Measurements from ENCODE around the gene PAN3.

DNA sequence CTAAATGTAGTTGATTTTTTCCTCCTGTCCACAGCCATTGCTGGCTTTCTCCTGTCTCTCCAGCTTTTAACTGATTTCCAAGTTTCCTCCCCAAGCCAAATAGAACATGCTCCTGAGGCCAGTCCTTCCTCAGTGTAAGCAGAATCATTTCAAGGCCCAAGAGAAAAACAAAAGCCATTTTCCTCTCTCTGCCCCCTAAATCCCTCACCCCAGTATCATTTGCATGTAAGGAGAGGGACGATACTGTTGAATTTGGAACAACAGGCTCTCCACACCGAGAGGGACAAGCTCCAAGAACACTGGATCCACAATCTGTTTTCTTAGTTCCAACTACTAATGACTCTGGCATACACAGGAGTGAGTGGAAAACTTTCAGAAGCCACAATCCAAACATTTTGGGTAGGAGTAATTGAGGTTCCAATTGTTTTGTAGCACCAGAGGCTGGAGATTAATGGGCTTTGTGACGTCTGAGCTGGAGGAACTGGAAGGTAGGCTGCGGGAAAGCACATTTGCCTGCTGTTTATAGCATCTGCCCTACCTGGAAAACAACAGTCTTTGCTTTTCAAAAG, 199.7 kb downstream of the PAN3 start:
- TF ChIP-seq EZH2 (IDR thresholded peaks at IDR 0.05; ENCODE audit: low read depth, unreplicated experiment) (no peak), ZNF331 (CRISPR knock-in tag; IDR thresholded peaks at IDR 0.05; ENCODE audit: low read depth) (no peak), EZH2phosphoT487 (IDR thresholded peaks at IDR 0.05; ENCODE audit: unreplicated experiment) (no peak), CREB1 (CRISPR knock-in tag; IDR thresholded peaks at IDR 0.05; ENCODE audit: low read depth) (no peak), POLR2AphosphoS5 (IDR thresholded peaks at IDR 0.05; ENCODE audit: low read depth) (no peak), NANOG (IDR thresholded peaks at IDR 0.05; ENCODE audit: borderline replicate concordance) (no peak), JUNB (IDR thresholded peaks at IDR 0.05; ENCODE audit: unreplicated experiment) (no peak)
- TF ChIP-seq, protein P1, sequence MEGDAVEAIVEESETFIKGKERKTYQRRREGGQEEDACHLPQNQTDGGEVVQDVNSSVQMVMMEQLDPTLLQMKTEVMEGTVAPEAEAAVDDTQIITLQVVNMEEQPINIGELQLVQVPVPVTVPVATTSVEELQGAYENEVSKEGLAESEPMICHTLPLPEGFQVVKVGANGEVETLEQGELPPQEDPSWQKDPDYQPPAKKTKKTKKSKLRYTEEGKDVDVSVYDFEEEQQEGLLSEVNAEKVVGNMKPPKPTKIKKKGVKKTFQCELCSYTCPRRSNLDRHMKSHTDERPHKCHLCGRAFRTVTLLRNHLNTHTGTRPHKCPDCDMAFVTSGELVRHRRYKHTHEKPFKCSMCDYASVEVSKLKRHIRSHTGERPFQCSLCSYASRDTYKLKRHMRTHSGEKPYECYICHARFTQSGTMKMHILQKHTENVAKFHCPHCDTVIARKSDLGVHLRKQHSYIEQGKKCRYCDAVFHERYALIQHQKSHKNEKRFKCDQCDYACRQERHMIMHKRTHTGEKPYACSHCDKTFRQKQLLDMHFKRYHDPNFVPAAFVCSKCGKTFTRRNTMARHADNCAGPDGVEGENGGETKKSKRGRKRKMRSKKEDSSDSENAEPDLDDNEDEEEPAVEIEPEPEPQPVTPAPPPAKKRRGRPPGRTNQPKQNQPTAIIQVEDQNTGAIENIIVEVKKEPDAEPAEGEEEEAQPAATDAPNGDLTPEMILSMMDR (conservative IDR thresholded peaks at IDR 0.05; ENCODE audit: low read depth in 2 of 2) = no peak
- TF ChIP-seq, protein P2, sequence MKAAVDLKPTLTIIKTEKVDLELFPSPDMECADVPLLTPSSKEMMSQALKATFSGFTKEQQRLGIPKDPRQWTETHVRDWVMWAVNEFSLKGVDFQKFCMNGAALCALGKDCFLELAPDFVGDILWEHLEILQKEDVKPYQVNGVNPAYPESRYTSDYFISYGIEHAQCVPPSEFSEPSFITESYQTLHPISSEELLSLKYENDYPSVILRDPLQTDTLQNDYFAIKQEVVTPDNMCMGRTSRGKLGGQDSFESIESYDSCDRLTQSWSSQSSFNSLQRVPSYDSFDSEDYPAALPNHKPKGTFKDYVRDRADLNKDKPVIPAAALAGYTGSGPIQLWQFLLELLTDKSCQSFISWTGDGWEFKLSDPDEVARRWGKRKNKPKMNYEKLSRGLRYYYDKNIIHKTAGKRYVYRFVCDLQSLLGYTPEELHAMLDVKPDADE (IDR thresholded peaks at IDR 0.05) = no peak
- TF ChIP-seq, protein P3, sequence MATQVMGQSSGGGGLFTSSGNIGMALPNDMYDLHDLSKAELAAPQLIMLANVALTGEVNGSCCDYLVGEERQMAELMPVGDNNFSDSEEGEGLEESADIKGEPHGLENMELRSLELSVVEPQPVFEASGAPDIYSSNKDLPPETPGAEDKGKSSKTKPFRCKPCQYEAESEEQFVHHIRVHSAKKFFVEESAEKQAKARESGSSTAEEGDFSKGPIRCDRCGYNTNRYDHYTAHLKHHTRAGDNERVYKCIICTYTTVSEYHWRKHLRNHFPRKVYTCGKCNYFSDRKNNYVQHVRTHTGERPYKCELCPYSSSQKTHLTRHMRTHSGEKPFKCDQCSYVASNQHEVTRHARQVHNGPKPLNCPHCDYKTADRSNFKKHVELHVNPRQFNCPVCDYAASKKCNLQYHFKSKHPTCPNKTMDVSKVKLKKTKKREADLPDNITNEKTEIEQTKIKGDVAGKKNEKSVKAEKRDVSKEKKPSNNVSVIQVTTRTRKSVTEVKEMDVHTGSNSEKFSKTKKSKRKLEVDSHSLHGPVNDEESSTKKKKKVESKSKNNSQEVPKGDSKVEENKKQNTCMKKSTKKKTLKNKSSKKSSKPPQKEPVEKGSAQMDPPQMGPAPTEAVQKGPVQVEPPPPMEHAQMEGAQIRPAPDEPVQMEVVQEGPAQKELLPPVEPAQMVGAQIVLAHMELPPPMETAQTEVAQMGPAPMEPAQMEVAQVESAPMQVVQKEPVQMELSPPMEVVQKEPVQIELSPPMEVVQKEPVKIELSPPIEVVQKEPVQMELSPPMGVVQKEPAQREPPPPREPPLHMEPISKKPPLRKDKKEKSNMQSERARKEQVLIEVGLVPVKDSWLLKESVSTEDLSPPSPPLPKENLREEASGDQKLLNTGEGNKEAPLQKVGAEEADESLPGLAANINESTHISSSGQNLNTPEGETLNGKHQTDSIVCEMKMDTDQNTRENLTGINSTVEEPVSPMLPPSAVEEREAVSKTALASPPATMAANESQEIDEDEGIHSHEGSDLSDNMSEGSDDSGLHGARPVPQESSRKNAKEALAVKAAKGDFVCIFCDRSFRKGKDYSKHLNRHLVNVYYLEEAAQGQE (IDR thresholded peaks at IDR 0.05; ENCODE audit: unreplicated experiment) = no peak

All from GM23338 (cell line).